ENCODE results near the gene SLC6A1. TPM values are rescaled to one million over a fixed set of nuclear protein-coding genes. Genes with fewer than 3 reads are reported as not detected.

The SLC6A1 gene
- total RNA-seq, 1 experiment from 2014 or later: not detected

- CTCF ChIA-PET: interaction anchor here (0.8 to 1.8 kb wide), 4 partner anchors 11 to 382 kb away, joined by 3 to 7 read pairs (median 4); no protein-coding TSS in a partner anchor
- no TSS peak for BruUV-seq (replicated peaks)
- Mint-ChIP-seq H3K9me3 (ENCODE audit: unreplicated experiment) (no peaks in the 10 kb centered on the region), H3K27ac (ENCODE audit: low read depth, unreplicated experiment) (no peak overlapping the region), H3K36me3 (ENCODE audit: insufficient read depth, unreplicated experiment) (no peaks in the 10 kb centered on the region), H3K4me1 (ENCODE audit: insufficient read depth, unreplicated experiment) (no peaks in the 10 kb centered on the region), H3K4me3 (ENCODE audit: unreplicated experiment) (no peak overlapping the region), H3K27me3 (ENCODE audit: insufficient read depth, unreplicated experiment) (peaks cover 24% of the 10 kb centered on the region)
- intact Hi-C loops (cut with micrococcal nuclease): no loop called here
- DNase-seq (ENCODE audit: unreplicated experiment): no peak
- TF ChIP-seq, protein P1, sequence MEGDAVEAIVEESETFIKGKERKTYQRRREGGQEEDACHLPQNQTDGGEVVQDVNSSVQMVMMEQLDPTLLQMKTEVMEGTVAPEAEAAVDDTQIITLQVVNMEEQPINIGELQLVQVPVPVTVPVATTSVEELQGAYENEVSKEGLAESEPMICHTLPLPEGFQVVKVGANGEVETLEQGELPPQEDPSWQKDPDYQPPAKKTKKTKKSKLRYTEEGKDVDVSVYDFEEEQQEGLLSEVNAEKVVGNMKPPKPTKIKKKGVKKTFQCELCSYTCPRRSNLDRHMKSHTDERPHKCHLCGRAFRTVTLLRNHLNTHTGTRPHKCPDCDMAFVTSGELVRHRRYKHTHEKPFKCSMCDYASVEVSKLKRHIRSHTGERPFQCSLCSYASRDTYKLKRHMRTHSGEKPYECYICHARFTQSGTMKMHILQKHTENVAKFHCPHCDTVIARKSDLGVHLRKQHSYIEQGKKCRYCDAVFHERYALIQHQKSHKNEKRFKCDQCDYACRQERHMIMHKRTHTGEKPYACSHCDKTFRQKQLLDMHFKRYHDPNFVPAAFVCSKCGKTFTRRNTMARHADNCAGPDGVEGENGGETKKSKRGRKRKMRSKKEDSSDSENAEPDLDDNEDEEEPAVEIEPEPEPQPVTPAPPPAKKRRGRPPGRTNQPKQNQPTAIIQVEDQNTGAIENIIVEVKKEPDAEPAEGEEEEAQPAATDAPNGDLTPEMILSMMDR (IDR thresholded peaks at IDR 0.05; ENCODE audit: unreplicated experiment): no peak
- POLR2A ChIA-PET: no interaction called here
Measured at GRCh38 chr3:10952525-10952924, 40.0 kb upstream of the SLC6A1 start.

- Mint-ChIP-seq H3K4me1 (ENCODE audit: insufficient read depth, unreplicated experiment) (no peaks in the 10 kb centered on the region), H3K9me3 (ENCODE audit: unreplicated experiment) (no peaks in the 10 kb centered on the region), H3K36me3 (ENCODE audit: insufficient read depth, unreplicated experiment) (no peaks in the 10 kb centered on the region), H3K4me3 (ENCODE audit: unreplicated experiment) (no peak overlapping the region), H3K27me3 (ENCODE audit: insufficient read depth, unreplicated experiment) (peaks cover 22% of the 10 kb centered on the region), H3K27ac (ENCODE audit: low read depth, unreplicated experiment) (no peak overlapping the region)
- TF ChIP-seq, protein P1 (IDR thresholded peaks at IDR 0.05; ENCODE audit: unreplicated experiment): no peak
- intact Hi-C loops (cut with micrococcal nuclease): no loop called here
- ChIA-PET CTCF (interaction anchor here (0.7 to 5.8 kb wide), 3 partner anchors 9 to 157 kb away, joined by 3 to 48 read pairs (median 3); no protein-coding TSS in a partner anchor), POLR2A (no interaction called here)
- BruUV-seq (replicated peaks): no TSS peak
- DNase-seq (ENCODE audit: unreplicated experiment): no peak
Measured at GRCh38 chr3:10954740-10955139, 37.8 kb upstream of the SLC6A1 start.

GRCh38 chr3:10955711-10956453 lies 36.7 kb upstream of the SLC6A1 start:
- H3K27ac Mint-ChIP-seq (ENCODE audit: low read depth, unreplicated experiment): no peak overlapping the region
- ChIA-PET CTCF (interaction anchor here (0.6 to 5.8 kb wide), 7 partner anchors 10 to 329 kb away, joined by 3 to 48 read pairs (median 3); no protein-coding TSS in a partner anchor), POLR2A (interaction anchor here (0.7 kb wide), 1 partner anchor 24 kb away, joined by 3 read pairs; no protein-coding TSS in a partner anchor)
- BruUV-seq (replicated peaks): no TSS peak
- peaks cover 33% of the 10 kb centered on the region for H3K27me3 Mint-ChIP-seq (ENCODE audit: insufficient read depth, unreplicated experiment)
- intact Hi-C loops (cut with micrococcal nuclease): no loop called here
- H3K4me3 Mint-ChIP-seq (ENCODE audit: unreplicated experiment): no peak overlapping the region
- H3K4me1 Mint-ChIP-seq (ENCODE audit: insufficient read depth, unreplicated experiment): no peaks in the 10 kb centered on the region
- TF ChIP-seq, protein P1 (IDR thresholded peaks at IDR 0.05; ENCODE audit: unreplicated experiment): no peak
- H3K9me3 Mint-ChIP-seq (ENCODE audit: unreplicated experiment): no peaks in the 10 kb centered on the region
- no peak for DNase-seq (ENCODE audit: unreplicated experiment)
- no peaks in the 10 kb centered on the region for H3K36me3 Mint-ChIP-seq (ENCODE audit: insufficient read depth, unreplicated experiment)

DNA sequence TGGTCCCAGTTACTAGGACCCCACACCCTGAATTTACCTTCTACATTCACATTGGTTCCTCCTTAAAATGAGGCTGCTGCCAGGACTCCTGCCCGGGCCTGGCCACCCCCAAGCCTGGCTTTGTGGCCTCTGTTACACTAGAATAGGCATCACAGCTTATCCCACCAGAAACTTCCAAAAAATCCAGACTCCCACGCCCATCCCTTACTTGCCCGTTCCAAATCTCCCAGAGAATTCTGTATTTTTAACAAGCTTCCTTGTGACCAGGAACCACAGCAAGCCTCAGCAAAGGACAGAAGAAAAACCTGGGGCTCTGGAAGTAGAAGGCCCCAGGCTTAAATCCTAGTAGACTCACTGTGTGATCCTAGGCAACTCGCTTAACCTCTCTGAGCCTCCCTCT lies 36.0 kb upstream of the SLC6A1 start:
- intact Hi-C loops (cut with micrococcal nuclease): no loop called here
- no peaks in the 10 kb centered on the region for H3K9me3 Mint-ChIP-seq (ENCODE audit: unreplicated experiment)
- DNase-seq (ENCODE audit: unreplicated experiment): no peak
- BruUV-seq (replicated peaks): no TSS peak
- TF ChIP-seq, protein P1 (IDR thresholded peaks at IDR 0.05; ENCODE audit: unreplicated experiment): no peak
- ChIA-PET CTCF (interaction anchor here (0.6 to 5.8 kb wide), 5 partner anchors 11 to 1065 kb away, joined by 3 to 48 read pairs (median 4); no protein-coding TSS in a partner anchor), POLR2A (no interaction called here)
- H3K27me3 Mint-ChIP-seq (ENCODE audit: insufficient read depth, unreplicated experiment): peaks cover 34% of the 10 kb centered on the region
- no peak overlapping the region for H3K27ac Mint-ChIP-seq (ENCODE audit: low read depth, unreplicated experiment)
- H3K4me1 Mint-ChIP-seq (ENCODE audit: insufficient read depth, unreplicated experiment): no peaks in the 10 kb centered on the region
- no peak overlapping the region for H3K4me3 Mint-ChIP-seq (ENCODE audit: unreplicated experiment)
- no peaks in the 10 kb centered on the region for H3K36me3 Mint-ChIP-seq (ENCODE audit: insufficient read depth, unreplicated experiment)
